8988T (cell line): Measurements from ENCODE around the gene EFNB1.

Source experiments
- DNase-seq: peaks from one replicate; pipeline ENCODE4 v3.0.0; 2011

EFNB1 gene

DNA sequence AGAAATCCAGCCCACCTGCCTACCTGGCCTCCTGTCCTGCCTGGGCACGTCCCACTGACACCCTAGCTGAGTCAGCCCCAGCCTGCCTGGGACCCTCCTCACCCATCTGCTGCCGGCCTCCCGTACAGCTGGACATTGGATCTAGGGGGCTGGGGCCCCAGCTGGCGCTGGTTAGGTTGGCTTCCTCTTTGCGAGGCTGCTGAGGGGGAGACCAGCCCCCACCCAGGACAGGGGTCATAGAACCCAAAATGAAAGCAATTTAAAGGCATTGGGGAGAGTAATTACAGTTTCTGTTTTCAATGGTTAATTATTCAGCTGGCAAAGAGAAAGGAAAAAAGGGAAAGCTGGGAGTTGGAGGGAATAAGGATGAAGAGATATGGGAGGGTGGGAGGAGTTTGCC is 15.8 kb downstream of the EFNB1 start:
- no peak for DNase-seq

DNA sequence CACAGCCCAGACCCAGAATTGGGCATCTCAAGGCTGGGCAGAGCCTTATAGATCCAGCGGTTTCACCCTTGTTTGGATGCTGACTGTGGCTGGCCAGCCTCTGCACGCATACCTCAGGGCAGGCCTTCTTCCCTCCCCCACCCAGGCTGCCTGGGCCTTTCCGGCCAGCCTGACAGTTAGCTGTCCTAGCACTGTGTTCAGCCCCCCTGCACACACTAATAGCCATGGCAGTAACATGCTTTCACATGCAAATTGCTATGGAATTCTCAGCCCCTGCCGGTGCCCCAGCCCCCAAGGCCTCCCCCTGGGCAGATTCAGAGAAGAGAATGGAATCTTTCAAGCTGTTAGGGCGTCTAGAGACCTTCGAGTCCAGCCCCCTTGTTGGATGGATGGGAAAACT is 17.7 kb downstream of the EFNB1 start:
- DNase-seq: no peak

DNA sequence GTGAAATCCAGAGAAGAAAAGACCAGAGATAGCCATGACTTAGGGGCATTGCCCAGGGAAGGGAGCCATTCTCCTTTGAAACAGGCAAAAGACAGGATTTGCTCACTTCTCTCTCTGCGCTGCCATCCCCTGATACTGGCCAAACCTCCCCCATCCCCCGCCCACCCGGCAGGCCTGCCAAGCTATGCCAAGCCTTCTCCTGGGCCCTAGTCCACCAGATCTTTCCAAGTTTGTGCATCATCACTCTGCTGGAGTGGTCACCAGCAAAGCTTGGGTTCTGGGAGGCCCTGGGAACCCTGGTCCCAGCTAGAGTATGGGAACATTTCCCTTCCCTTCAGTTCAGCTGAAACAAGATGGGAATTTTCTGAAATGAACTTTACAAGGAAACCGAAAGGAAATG is 18.4 kb downstream of the EFNB1 start:
- DNase-seq: no peak

DNA sequence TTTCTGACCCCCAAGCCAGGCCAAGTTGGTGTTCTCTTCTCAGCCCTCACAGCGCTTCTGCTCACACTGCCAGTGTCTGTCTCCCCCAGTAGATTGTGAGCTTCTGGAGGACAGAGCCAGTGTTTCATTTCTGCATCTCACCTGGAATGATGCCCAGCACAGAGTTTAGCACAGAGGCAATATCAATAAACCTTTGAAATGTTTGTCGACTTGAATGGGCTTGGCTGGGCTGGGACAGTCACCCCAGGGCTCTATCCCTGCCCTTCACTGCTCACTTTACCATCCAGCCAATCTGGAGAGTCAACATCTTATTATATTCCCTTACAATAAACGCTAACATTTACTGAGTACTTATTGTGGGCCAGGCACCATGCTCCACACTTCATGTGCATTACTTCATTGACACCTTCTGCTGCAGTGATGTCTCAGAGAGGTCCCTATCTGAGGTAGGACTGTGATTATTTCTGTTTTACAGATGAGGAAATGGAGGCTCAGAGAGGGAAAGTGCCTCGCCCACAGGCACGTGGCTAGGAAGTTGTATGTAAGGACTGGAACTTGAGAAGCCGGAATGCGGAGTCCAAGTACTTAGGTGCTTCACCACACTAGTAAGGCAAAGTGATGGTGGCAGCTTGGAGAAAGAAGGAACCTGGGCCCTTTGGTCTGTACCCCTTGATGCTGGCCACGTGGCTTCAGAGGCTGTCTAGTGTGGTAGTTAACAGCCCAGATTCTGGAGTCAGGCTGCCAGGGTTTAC is 19.5 kb downstream of the EFNB1 start:
- DNase-seq: no peak

GRCh38 chrX:68851082-68851481 is 22.3 kb downstream of the EFNB1 start:
- DNase-seq: no peak

DNA sequence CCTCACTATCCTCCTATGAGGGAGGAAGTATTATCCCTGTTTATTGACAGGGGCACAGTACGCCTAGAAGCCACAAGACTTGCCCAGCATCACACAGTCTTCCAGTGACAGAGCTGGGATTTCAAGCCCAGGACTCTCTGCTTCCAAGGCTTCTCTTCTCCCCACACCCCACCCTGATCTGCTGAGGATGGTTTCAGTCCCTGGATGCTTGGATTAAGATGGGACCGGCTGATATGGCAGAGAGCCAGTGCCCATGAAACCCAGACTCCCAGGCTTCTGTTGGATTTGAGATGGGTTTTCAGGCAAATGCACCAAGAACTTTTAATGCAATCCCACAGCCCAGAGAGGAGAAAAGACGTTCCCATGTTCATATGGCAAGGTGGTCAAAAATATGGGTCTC is 23.2 kb downstream of the EFNB1 start:
- no peak for DNase-seq

DNA sequence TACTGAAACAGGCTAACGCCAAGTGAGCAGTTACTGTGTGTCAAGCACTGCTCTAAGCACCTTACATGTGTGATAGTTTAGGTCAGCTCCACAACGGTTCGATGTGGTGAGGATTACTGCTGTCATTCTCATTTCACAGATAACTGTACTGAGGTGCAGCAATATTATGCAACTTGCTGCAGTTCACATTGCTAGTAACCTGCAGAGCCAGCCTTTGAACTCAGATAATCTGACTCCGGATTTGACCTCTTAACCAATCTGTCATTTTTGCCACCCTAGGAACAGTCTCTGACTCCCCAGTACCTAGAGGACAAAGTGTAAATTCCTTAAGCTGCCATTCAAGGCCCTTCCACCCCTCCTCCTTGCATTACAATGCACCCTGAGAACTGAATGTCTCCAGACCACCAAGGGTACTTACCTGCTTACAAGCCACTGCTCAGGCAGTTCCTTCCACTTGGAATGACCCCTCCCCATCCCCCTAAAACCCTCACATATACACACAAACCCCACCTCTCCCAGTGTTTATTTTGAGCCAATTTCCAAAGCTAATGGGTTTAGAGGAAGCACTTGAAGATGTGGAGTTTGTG is 24.9 kb downstream of the EFNB1 start:
- no peak for DNase-seq

DNA sequence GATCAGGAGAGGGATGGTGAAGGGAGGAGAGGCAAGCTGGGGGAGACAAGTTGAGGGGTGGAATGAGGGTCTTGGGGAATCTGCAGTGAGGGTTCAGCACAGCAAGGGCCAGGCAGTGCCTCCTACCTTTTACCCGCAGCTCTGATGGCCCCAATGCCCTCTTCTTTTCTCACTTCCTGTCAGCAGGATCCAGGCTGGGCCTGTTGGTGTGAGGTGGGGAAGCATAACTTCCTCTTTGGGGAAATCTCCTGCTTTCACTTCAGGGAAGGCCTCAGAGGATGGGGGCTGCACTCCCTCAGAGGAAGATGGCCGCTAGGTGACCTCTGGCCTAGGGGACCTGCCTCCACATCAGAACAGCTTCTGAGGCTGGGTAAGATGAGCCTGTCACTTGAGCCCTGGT is 36.5 kb downstream of the EFNB1 start:
- no peak for DNase-seq

- no peak for DNase-seq
Observed at GRCh38 chrX:68865926-68866325, 37.1 kb downstream of the EFNB1 start.

GRCh38 chrX:68867458-68868112 is 38.8 kb downstream of the EFNB1 start:
- DNase-seq: no peak

DNA sequence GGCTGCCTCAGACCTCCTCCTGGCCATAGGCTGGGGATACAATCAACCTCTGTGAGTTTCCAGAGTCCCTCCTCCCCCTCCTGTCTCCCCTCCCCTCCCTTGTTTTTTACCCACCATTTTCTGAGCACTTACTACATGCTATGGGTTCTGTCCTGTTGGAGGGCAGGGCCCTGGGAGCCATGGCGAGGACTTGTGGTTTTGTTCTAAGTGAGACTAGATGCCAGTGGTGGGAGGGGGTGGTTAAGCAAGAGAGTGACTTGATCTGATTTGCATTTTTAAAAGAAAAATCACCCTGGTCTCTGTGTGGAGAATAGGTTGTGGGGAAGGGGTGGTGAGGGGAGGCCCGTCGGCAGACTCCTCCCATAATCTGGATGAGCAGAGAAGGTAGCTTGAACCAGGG is 39.5 kb downstream of the EFNB1 start:
- DNase-seq: no peak

GRCh38 chrX:68868902-68869800 is 40.3 kb downstream of the EFNB1 start:
- no peak for DNase-seq

- no peak for DNase-seq
Observed at GRCh38 chrX:68870357-68870756, 41.5 kb downstream of the EFNB1 start.

DNA sequence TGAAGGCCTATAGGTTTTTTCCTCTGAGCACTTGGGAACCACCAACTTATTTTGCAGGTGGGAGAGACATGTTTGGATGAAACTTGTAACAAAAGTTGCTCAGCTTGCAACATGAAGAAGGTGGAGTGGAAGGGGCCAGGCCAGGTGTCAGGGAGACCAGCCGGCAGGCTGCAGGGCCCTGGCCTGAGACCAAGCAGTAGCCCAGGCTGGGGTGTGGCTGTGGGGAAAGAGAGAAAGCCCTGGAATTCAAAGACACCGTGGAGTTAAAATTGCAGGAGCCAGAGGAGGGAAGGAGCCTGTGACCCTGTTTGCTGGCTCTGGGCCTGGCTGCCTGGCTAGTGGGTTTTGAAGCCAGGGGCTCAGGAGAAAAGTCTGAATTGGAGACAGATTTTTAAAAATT is 43.4 kb downstream of the EFNB1 start:
- no peak for DNase-seq

GRCh38 chrX:68874076-68874475 is 45.3 kb downstream of the EFNB1 start:
- DNase-seq: no peak

DNA sequence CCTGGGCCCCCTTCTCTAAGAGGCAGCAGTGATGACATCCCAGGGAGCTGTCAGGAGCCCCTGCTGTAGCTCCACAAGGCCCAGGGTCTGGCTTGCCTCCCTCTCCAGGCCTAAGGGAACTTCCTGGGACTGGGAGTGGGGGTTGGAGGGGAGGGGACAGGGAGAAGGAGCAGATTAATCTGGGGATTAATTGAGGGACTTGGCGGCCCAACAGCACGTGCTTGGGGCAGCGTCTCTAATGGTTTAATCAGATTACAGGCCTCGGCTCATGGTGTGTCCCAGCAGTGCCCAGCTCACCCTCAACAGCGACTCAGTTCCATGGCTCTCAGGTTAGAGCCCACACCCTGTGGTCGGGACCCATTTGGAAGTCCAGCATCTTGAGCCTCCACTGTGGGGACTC is 47.9 kb downstream of the EFNB1 start:
- no peak for DNase-seq

- DNase-seq: no peak
Observed at GRCh38 chrX:68877606-68878005, 48.8 kb downstream of the EFNB1 start.

DNA sequence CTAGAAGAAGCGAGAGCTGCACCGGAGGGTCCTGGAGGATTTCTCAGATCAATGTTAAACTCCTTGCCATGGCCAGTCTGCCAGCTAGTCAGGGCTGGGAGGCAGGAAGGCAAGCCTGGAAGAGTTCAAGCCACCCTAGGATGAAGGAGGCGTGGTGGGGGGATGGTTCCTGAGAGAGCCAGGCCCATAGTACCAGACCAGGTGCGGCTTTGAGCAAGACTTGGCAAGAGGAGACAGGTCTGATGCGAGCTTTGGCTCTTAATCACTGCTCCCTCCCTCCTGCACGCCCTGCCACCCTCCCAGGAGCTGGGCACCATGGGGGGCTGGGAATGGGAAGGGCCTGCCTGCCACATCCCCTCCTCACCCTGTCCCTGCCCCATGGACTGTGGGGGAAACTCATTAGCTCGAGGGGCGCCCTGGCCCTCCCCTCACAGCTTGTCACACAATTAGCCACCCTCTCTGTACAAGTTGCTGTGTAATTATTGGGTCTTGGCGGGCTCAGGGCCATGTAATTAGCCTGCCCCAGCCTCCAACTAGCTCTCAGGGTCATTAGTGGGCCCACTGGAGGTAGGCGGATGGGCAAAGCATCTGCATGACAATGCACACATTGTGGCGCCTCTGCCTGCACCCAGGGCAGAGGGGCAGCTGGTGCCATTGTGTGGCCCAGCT is 50.3 kb downstream of the EFNB1 start:
- no peak for DNase-seq

- no peak for DNase-seq
Observed at GRCh38 chrX:68880846-68881552, 52.2 kb downstream of the EFNB1 start.

DNA sequence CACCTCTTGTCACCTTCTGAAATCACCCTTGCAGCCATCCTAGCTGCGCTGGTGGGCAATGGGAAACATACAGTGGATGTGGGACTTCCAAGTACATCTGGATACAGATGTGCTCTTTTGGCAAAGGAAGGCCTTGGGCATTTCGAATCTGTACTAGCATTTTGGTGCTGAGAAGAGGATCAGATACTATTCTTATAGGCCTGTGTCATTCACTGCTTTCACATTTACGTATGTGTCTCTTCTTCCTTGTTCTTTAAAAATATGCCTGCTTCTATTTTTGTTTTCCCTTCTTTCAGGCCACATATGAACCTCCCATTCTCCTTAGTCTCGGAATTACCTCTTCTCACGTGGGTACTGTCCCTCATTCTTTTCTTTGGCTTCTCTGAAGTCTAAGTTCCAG is 53.1 kb downstream of the EFNB1 start:
- DNase-seq: no peak

- DNase-seq: no peak
Observed at GRCh38 chrX:68883800-68884199, 55.0 kb downstream of the EFNB1 start.

GRCh38 chrX:68889249-68889648 is 60.4 kb downstream of the EFNB1 start:
- DNase-seq: no peak
